CD4-positive, alpha-beta T cell (primary cell): ENCODE data around the gene C3orf52. TPM values are rescaled to one million over a fixed set of nuclear protein-coding genes. Genes with fewer than 3 reads are reported as not detected.

Source experiments
- ATAC-seq: fragments of 200-7000 bp; cut with Tn5 transposase; one replicate; pipeline ENCODE4 v1.10.0; 2022; ENCODE audit warnings: mild to moderate bottlenecking; ENCODE audit not compliant: poor library complexity
- CTCF ChIA-PET: fragments of 350-600 bp; sonication (Branson Sonifier 250); formaldehyde crosslinking; loops from one replicate; lab custom pipeline; 2021; ENCODE audit warnings: antibody characterized with exemption, inconsistent platforms; lab: Charles Lee
- POLR2A ChIA-PET: fragments of 350-600 bp; sonication (Branson Sonifier 250); formaldehyde crosslinking; loops from one replicate; lab custom pipeline; 2021; ENCODE audit warnings: antibody characterized with exemption, inconsistent platforms; lab: Charles Lee
- DNase-seq, 14 experiments: peaks; one replicate each; pipeline ENCODE4 v3.0.0-alpha.2; 2013 to 2020; ENCODE audit warnings: mixed read lengths in 2 of 14
- H3K27ac ChIP-seq, 2 donors: one replicate each; pipeline versions ENCODE4 v1.5.1 to v1.7.0; 2013; ENCODE audit warnings: low read length in 2 of 2, low read depth in 1 of 2, mild to moderate bottlenecking in 1 of 2
- H3K27me3 ChIP-seq, 2 experiments: 1 replicate in 1 of 2; 2 replicates in 1 of 2; pipeline versions ENCODE4 v1.6.1 to v1.7.0; 2013; ENCODE audit warnings: low read length in 2 of 2, control low read depth in 1 of 2, mild to moderate bottlenecking in 1 of 2, moderate library complexity in 1 of 2; ENCODE audit not compliant: insufficient read depth in 2 of 2, control insufficient read depth in 1 of 2
- H3K36me3 ChIP-seq: one replicate; pipeline ENCODE4 v1.6.1; 2013; ENCODE audit warnings: low read length, control low read depth; ENCODE audit not compliant: insufficient read depth
- H3K4me1 ChIP-seq: one replicate; pipeline ENCODE4 v1.6.1; 2013; ENCODE audit warnings: low read length, control low read depth; ENCODE audit not compliant: insufficient read depth
- H3K4me3 ChIP-seq: one replicate; pipeline ENCODE4 v1.5.1; 2013; ENCODE audit warnings: mild to moderate bottlenecking, low read length, moderate library complexity
- H3K9me3 ChIP-seq, 2 experiments: 1 replicate in 1 of 2; 2 replicates in 1 of 2; pipeline versions ENCODE4 v1.6.1 to v1.7.0; 2013; ENCODE audit warnings: low read length in 2 of 2, mild to moderate bottlenecking in 2 of 2, control low read depth in 1 of 2, moderate library complexity in 1 of 2; ENCODE audit not compliant: control insufficient read depth in 1 of 2, insufficient read depth in 1 of 2
- H3K27ac Mint-ChIP-seq: one replicate; pipeline ENCODE4 v1.8.0; 2020; ENCODE audit warnings: mixed read lengths
- H3K27me3 Mint-ChIP-seq: one replicate; pipeline ENCODE4 v1.8.0; 2021; ENCODE audit warnings: mixed read lengths
- H3K36me3 Mint-ChIP-seq: one replicate; pipeline ENCODE4 v1.8.0; 2021; ENCODE audit warnings: low read depth, mixed read lengths
- H3K4me1 Mint-ChIP-seq: one replicate; pipeline ENCODE4 v1.8.0; 2021; ENCODE audit warnings: low read depth, mixed read lengths
- H3K4me3 Mint-ChIP-seq: one replicate; pipeline ENCODE4 v1.8.0; 2020; ENCODE audit warnings: mild to moderate bottlenecking, mixed read lengths
- H3K9me3 Mint-ChIP-seq: one replicate; pipeline ENCODE4 v1.8.0; 2020; ENCODE audit warnings: mixed read lengths
- intact Hi-C, 2 experiments: fragments of 100-400 bp; cut with DNase I in 1 of 2; cut with micrococcal nuclease in 1 of 2; formaldehyde crosslinking; loops; one replicate each; pipeline versions ENCODE4 v1.15.1 to v1.9.0; 2023 to 2025; cut with DNase I, micrococcal nuclease
- total RNA-seq, 174 experiments: library from RNA in 2 of 174; stranded (reverse) in 2 of 174; gene quantifications; one replicate each; pipeline ENCODE4 v1.2.3 and lab custom pipeline; 2021 to 2026
- TF ChIP-seq, protein P1 (sequence below): fragments of 200-600 bp; IDR thresholded peaks from one replicate; pipeline ENCODE4 v1.8.0; 2022; ENCODE audit warnings: antibody characterized with exemption, mild to moderate bottlenecking

The C3orf52 gene
- total RNA-seq, 2 experiments from 2014 or later = 1.6 to 2.7 TPM

DNA sequence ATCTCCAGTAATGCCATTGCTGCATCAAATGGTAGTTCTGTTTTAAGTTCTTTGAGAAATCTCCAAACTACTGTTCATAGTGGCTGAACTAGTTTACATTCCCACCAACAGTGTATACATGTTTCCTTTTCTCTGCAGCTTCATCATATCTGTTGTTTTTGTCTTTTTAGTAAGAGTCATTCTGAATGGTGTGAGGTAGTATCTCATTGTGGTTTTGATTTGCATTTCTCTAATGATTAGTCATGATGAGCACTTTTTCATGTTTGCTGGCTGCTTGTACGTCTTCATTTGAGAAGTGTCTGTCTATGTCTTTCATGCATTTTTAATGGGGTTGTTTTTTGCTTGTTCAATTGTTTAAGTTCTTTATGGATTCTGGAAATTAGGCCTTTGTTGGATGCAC lies 57.1 kb downstream of the C3orf52 start:
- DNase-seq (no peak), ATAC-seq (peak; percentile 55)
- TF ChIP-seq, protein P1, sequence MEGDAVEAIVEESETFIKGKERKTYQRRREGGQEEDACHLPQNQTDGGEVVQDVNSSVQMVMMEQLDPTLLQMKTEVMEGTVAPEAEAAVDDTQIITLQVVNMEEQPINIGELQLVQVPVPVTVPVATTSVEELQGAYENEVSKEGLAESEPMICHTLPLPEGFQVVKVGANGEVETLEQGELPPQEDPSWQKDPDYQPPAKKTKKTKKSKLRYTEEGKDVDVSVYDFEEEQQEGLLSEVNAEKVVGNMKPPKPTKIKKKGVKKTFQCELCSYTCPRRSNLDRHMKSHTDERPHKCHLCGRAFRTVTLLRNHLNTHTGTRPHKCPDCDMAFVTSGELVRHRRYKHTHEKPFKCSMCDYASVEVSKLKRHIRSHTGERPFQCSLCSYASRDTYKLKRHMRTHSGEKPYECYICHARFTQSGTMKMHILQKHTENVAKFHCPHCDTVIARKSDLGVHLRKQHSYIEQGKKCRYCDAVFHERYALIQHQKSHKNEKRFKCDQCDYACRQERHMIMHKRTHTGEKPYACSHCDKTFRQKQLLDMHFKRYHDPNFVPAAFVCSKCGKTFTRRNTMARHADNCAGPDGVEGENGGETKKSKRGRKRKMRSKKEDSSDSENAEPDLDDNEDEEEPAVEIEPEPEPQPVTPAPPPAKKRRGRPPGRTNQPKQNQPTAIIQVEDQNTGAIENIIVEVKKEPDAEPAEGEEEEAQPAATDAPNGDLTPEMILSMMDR = no peak
- peaks cover 8% of the 10 kb centered on the region for H3K4me1 Mint-ChIP-seq
- Histone ChIP-seq H3K36me3 (no peaks in the 10 kb centered on the region), H3K27me3 (no peaks in the 10 kb centered on the region), H3K27ac (no peak overlapping the region), H3K9me3 (peaks cover 0 to 16% of the 10 kb centered on the region in 2 experiments), H3K4me3 (peak overlapping the region; percentile 23), H3K4me1 (no peaks in the 10 kb centered on the region)
- H3K27me3 Mint-ChIP-seq = no peaks in the 10 kb centered on the region
- H3K27ac Mint-ChIP-seq = peak overlapping the region; percentile 16
- intact Hi-C loops = no loop called here
- H3K9me3 Mint-ChIP-seq = peaks cover 13% of the 10 kb centered on the region
- ChIA-PET CTCF (interaction anchor here (1.9 kb wide), 1 partner anchor 32 kb away, joined by 5 read pairs; no protein-coding TSS in a partner anchor), POLR2A (no interaction called here)
- H3K36me3 Mint-ChIP-seq = peaks cover 18% of the 10 kb centered on the region
- peak overlapping the region; percentile 43 for H3K4me3 Mint-ChIP-seq

DNA sequence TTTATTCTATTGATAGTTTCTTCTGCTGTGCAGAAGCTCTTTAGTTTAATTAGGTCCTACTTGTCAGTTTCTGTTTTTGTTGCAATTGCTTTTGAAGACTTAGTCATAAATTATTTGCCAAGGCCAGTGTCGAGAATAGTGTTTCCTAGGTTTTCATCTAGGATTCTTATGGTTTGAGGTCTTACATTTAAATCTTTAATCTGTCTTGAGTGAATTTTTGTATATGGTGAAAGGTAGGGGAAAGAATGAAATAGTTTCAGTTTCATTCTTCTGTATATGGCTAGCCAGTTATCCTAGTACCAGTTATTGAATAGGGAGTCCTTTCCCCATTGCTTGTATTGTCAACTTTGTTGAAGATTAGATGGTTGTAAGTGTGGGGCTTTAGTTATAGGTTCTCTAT lies 57.5 kb downstream of the C3orf52 start:
- Histone ChIP-seq H3K9me3 (peaks cover 2 to 16% of the 10 kb centered on the region in 2 experiments), H3K27ac (no peak overlapping the region), H3K36me3 (no peaks in the 10 kb centered on the region), H3K4me1 (no peaks in the 10 kb centered on the region), H3K27me3 (no peaks in the 10 kb centered on the region), H3K4me3 (peak overlapping the region; percentile 23)
- CTCF ChIA-PET = interaction anchor here (1.9 kb wide), 1 partner anchor 32 kb away, joined by 5 read pairs; no protein-coding TSS in a partner anchor
- intact Hi-C loops = no loop called here
- Mint-ChIP-seq H3K4me3 (peak overlapping the region; percentile 43), H3K4me1 (peaks cover 8% of the 10 kb centered on the region), H3K9me3 (peaks cover 13% of the 10 kb centered on the region), H3K27ac (peak overlapping the region; percentile 16), H3K27me3 (no peaks in the 10 kb centered on the region), H3K36me3 (peaks cover 18% of the 10 kb centered on the region)
- TF ChIP-seq, protein P1 = no peak
- ATAC-seq = no peak
- POLR2A ChIA-PET = no interaction called here
- no peak for DNase-seq

DNA sequence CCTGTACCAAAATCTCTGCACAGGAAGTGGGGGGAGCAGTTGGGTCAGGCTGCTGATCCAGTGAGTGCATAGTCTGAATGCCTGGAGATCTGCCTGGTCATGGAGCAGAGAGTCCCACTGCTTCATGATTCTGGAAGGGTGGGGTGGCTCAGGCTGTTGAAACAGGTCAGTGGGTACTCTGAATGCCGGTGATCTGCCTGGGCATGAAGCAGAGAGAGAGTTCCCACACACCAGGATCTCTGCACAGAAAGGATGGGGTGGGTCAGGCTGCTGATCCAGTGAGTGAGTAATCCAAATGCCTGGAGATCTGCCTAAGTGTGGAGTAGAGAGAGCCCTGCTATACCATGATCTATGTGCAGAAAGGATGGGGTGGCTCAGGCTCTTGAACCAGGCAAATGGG lies 62.9 kb downstream of the C3orf52 start:
- H3K27me3 ChIP-seq = no peaks in the 10 kb centered on the region
- H3K36me3 ChIP-seq = no peaks in the 10 kb centered on the region
- CTCF ChIA-PET = no interaction called here
- H3K4me1 ChIP-seq = no peaks in the 10 kb centered on the region
- TF ChIP-seq, protein P1 = no peak
- Mint-ChIP-seq H3K36me3 (peaks cover 18% of the 10 kb centered on the region), H3K4me1 (no peaks in the 10 kb centered on the region), H3K27me3 (no peaks in the 10 kb centered on the region), H3K27ac (no peak overlapping the region), H3K4me3 (no peak overlapping the region), H3K9me3 (peaks cover 13% of the 10 kb centered on the region)
- POLR2A ChIA-PET = no interaction called here
- no peak overlapping the region for H3K4me3 ChIP-seq
- ATAC-seq (no peak), DNase-seq (no peak)
- intact Hi-C loops = no loop called here
- H3K9me3 ChIP-seq = peaks cover 13 to 16% of the 10 kb centered on the region in 2 experiments
- H3K27ac ChIP-seq = no peak overlapping the region
